Activated gamma-delta T cell treated with anti-CD3 and anti-CD28 coated beads, Interleukin-2, amount 50 U/mL, for 16 hours (primary cell): ENCODE results near the gene TAF1C.

Source experiments
- DNase-seq: peaks from one replicate; pipeline ENCODE4 v3.0.0-alpha.2; 2020; ENCODE audit warnings: low read depth

The TAF1C gene

GRCh38 chr16:84182680-84183571, 3.9 kb downstream of the TAF1C start:
- DNase-seq = no peak

- DNase-seq = no peak
These were observed 4.8 kb downstream of the TAF1C start for GRCh38 chr16:84182104-84182503.

- DNase-seq = no peak
These were observed 5.5 kb downstream of the TAF1C start for GRCh38 chr16:84181144-84181915.

GRCh38 chr16:84180519-84181140, 6.2 kb downstream of the TAF1C start:
- no peak for DNase-seq

- no peak for DNase-seq
These were observed 7.1 kb downstream of the TAF1C start for GRCh38 chr16:84179612-84180320.

- no peak for DNase-seq
These were observed 7.8 kb downstream of the TAF1C start for GRCh38 chr16:84178892-84179611.

- DNase-seq = no peak
These were observed 8.6 kb downstream of the TAF1C start for GRCh38 chr16:84178146-84178765.

GRCh38 chr16:84177741-84178073, 9.2 kb downstream of the TAF1C start:
- DNase-seq = no peak

- no peak for DNase-seq
These were observed 10.4 kb downstream of the TAF1C start for GRCh38 chr16:84176192-84177053.

GRCh38 chr16:84175350-84176081, 11.3 kb downstream of the TAF1C start:
- DNase-seq = peak; percentile 15

GRCh38 chr16:84174396-84174795, 12.5 kb downstream of the TAF1C start:
- no peak for DNase-seq

GRCh38 chr16:84169765-84170310, 17.0 kb downstream of the TAF1C start:
- no peak for DNase-seq

GRCh38 chr16:84166796-84167695, 19.8 kb downstream of the TAF1C start:
- DNase-seq = no peak

GRCh38 chr16:84165746-84166145, 21.1 kb downstream of the TAF1C start:
- no peak for DNase-seq

GRCh38 chr16:84161801-84162200, 25.1 kb downstream of the TAF1C start:
- no peak for DNase-seq

GRCh38 chr16:84161037-84161436, 25.8 kb downstream of the TAF1C start:
- DNase-seq = no peak

- DNase-seq = no peak
These were observed 27.1 kb downstream of the TAF1C start for GRCh38 chr16:84159800-84160199.

GRCh38 chr16:84159007-84159406, 27.9 kb downstream of the TAF1C start:
- DNase-seq = no peak
